ENCODE results near the gene ASPHD2. TPM values are rescaled to one million over a fixed set of nuclear protein-coding genes. Genes with fewer than 3 reads are reported as not detected.

ASPHD2 gene
- total and polyA plus RNA-seq, 10 of the 15 experiments (the other 5 are each of a cell fraction or from before 2014, with no cell fraction given) = 1.6 to 10.6 (median 5.2) TPM

DNA sequence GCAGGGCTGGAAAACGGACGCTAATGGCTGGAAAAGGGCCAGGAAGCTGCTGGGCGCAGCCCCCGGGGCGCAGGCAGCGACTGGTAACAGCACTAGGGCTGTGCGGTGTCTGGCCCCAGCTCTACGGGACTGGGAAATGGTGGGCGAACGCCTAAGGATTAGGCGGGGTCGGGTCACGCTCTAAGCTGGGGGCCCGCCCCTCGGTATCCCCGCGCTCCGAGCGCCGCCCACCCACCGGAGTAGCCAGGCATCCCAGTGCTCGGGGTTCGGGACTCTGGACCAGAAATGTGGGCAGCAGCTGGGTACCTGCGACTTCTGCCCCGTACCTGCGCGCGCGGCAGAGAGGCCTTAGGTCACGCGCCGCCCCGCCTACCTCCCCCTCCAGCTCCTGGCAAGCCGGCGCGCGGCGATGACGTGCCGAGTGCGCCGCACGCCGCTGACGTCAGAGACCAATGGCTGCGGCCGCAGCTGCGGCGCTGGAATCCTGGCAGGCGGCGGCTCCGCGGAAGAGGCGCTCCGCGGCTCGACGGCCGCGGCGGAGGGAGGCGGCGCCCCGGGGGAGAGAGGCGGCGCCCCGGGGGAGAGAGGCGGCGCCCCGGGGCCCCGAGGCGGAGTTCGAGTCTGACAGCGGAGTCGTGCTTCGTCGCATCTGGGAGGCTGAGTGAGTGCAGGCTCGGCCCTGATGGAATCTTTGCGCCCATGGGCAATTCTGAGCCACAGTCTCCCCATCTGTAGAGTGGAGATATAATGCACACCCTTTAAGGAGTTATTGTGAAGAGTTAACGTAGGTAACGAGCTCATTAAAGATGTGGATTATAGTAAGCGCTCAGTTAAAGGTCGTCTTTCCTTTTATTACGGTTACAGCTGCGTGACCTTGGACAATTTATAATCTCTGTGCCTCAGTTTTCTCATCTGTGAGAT lies 54.6 kb downstream of the ASPHD2 start, which contains the start of the genes HPS4 and SRRD (continued):
- TF ChIP-seq ZBTB33 (IDR thresholded peaks at IDR 0.05) (no peak), EZH2 (IDR thresholded peaks at IDR 0.05; ENCODE audit: borderline replicate concordance, control insufficient read depth, low read depth, low read length) (no peak), TCF12 (IDR thresholded peaks at IDR 0.05; ENCODE audit: low read depth, low read length) (peak; percentile 82), NFXL1 (IDR thresholded peaks at IDR 0.05; ENCODE audit: borderline replicate concordance) (no peak), HDAC6 (IDR thresholded peaks at IDR 0.05; ENCODE audit: unreplicated experiment) (no peak), YY1 (IDR thresholded peaks at IDR 0.05; ENCODE audit: low read depth, low read length) (peak; percentile 99), SMAD1 (IDR thresholded peaks at IDR 0.05; ENCODE audit: low read depth, partially characterized antibody) (peak; percentile 35), DPF2 (IDR thresholded peaks at IDR 0.05) (peak; percentile 78; the same call in 1 of the 2 replicates), KDM1A (IDR thresholded peaks at IDR 0.05; ENCODE audit: borderline replicate concordance) (no peak; the same call in 1 of the 2 replicates), HDAC2 (IDR thresholded peaks at IDR 0.05) (peak; percentile 83; the same call in 1 of the 2 replicates), STAT1 (conservative IDR thresholded peaks at IDR 0.05) (0 out of 2 replicates have a peak, but pooled peaks have one; percentile 69), IKZF2 (IDR thresholded peaks at IDR 0.05) (peak; percentile 39 to 44; a peak in 2 of 4 replicates), CREM (IDR thresholded peaks at IDR 0.05; ENCODE audit: low read depth) (peak; percentile 100), RELB (IDR thresholded peaks at IDR 0.05; ENCODE audit: low read depth) (peak; percentile 52), BMI1 (IDR thresholded peaks at IDR 0.05; ENCODE audit: borderline replicate concordance) (no peak), GABPA (IDR thresholded peaks at IDR 0.05; ENCODE audit: low read depth) (no peak)
- TF ChIP-seq, protein P1, sequence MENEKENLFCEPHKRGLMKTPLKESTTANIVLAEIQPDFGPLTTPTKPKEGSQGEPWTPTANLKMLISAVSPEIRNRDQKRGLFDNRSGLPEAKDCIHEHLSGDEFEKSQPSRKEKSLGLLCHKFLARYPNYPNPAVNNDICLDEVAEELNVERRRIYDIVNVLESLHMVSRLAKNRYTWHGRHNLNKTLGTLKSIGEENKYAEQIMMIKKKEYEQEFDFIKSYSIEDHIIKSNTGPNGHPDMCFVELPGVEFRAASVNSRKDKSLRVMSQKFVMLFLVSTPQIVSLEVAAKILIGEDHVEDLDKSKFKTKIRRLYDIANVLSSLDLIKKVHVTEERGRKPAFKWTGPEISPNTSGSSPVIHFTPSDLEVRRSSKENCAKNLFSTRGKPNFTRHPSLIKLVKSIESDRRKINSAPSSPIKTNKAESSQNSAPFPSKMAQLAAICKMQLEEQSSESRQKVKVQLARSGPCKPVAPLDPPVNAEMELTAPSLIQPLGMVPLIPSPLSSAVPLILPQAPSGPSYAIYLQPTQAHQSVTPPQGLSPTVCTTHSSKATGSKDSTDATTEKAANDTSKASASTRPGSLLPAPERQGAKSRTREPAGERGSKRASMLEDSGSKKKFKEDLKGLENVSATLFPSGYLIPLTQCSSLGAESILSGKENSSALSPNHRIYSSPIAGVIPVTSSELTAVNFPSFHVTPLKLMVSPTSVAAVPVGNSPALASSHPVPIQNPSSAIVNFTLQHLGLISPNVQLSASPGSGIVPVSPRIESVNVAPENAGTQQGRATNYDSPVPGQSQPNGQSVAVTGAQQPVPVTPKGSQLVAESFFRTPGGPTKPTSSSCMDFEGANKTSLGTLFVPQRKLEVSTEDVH (IDR thresholded peaks at IDR 0.05; ENCODE audit: low read depth, partially characterized antibody) = no peak
- TF ChIP-seq, protein P2, sequence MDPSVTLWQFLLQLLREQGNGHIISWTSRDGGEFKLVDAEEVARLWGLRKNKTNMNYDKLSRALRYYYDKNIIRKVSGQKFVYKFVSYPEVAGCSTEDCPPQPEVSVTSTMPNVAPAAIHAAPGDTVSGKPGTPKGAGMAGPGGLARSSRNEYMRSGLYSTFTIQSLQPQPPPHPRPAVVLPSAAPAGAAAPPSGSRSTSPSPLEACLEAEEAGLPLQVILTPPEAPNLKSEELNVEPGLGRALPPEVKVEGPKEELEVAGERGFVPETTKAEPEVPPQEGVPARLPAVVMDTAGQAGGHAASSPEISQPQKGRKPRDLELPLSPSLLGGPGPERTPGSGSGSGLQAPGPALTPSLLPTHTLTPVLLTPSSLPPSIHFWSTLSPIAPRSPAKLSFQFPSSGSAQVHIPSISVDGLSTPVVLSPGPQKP (IDR thresholded peaks at IDR 0.05; ENCODE audit: low read depth, low read length) = no peak
- TF ChIP-seq, protein P3, sequence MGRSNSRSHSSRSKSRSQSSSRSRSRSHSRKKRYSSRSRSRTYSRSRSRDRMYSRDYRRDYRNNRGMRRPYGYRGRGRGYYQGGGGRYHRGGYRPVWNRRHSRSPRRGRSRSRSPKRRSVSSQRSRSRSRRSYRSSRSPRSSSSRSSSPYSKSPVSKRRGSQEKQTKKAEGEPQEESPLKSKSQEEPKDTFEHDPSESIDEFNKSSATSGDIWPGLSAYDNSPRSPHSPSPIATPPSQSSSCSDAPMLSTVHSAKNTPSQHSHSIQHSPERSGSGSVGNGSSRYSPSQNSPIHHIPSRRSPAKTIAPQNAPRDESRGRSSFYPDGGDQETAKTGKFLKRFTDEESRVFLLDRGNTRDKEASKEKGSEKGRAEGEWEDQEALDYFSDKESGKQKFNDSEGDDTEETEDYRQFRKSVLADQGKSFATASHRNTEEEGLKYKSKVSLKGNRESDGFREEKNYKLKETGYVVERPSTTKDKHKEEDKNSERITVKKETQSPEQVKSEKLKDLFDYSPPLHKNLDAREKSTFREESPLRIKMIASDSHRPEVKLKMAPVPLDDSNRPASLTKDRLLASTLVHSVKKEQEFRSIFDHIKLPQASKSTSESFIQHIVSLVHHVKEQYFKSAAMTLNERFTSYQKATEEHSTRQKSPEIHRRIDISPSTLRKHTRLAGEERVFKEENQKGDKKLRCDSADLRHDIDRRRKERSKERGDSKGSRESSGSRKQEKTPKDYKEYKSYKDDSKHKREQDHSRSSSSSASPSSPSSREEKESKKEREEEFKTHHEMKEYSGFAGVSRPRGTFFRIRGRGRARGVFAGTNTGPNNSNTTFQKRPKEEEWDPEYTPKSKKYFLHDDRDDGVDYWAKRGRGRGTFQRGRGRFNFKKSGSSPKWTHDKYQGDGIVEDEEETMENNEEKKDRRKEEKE (IDR thresholded peaks at IDR 0.05) = no peak
